ENCODE measurements around the gene PROX2.

GRCh38 chr14:74861734-74862090 is 14.2 kb downstream of the PROX2 start:
- no peak for TF ChIP-seq POLR2A (IDR thresholded peaks at IDR 0.05; ENCODE audit: low read depth, low read length)
- no peak for TF ChIP-seq POLR2AphosphoS5 (IDR thresholded peaks at IDR 0.05; ENCODE audit: low read depth, low read length)
- no peak for TF ChIP-seq TAF1 (IDR thresholded peaks at IDR 0.05; ENCODE audit: borderline replicate concordance, low read depth, low read length)
